Neuronal stem cell (in vitro differentiated cells): ENCODE measurements around the gene FAM236B.
"Not testable (repeated sequence)": the region's sequence is repeated elsewhere in the genome, so short reads cannot be mapped to it uniquely, and the experiment has no call there.

Experiments
- DNase-seq: peaks from one replicate; pipeline ENCODE4 v3.0.0-alpha.2; 2013; ENCODE audit warnings: low spot score
- H2AFZ ChIP-seq: one replicate; pipeline ENCODE4 v1.6.1; 2013; ENCODE audit warnings: mild to moderate bottlenecking, low read length, inconsistent platforms
- H2AK5ac ChIP-seq: 2 replicates; pipeline ENCODE4 v1.6.1; 2013; ENCODE audit warnings: low read depth, mild to moderate bottlenecking, inconsistent platforms, low read length, moderate library complexity, mixed read lengths
- H2BK120ac ChIP-seq: 2 replicates; pipeline ENCODE4 v1.6.1; 2013; ENCODE audit warnings: low read depth, mild to moderate bottlenecking, inconsistent platforms, low read length, moderate library complexity, mixed read lengths
- H2BK12ac ChIP-seq: one replicate; pipeline ENCODE4 v1.6.1; 2013; ENCODE audit warnings: low read length, inconsistent platforms
- H2BK15ac ChIP-seq: 2 replicates; pipeline ENCODE4 v1.6.1; 2013; ENCODE audit warnings: mild to moderate bottlenecking, low read length, inconsistent platforms, mixed read lengths
- H2BK5ac ChIP-seq: one replicate; pipeline ENCODE4 v1.6.1; 2013; ENCODE audit warnings: inconsistent platforms, mild to moderate bottlenecking, low read length, moderate library complexity
- H3K14ac ChIP-seq: one replicate; pipeline ENCODE4 v1.6.1; 2013; ENCODE audit warnings: low read length, inconsistent platforms
- H3K18ac ChIP-seq: 2 replicates; pipeline ENCODE4 v1.6.1; 2013; ENCODE audit warnings: low read length, inconsistent platforms
- H3K23ac ChIP-seq: 2 replicates; pipeline ENCODE4 v1.6.1; 2013; ENCODE audit warnings: low read depth, mild to moderate bottlenecking, mixed read lengths, low read length, inconsistent platforms; ENCODE audit not compliant: poor library complexity
- H3K27ac ChIP-seq: replicated peaks from 3 replicates; pipeline ENCODE4 v1.5.1; 2013; ENCODE audit warnings: low read length, inconsistent platforms
- H3K27me3 ChIP-seq, 3 experiments: 2 replicates each; pipeline ENCODE4 v1.6.1; 2013; ENCODE audit warnings: low read length in 3 of 3, mild to moderate bottlenecking in 2 of 3, inconsistent platforms in 1 of 3, low read depth in 1 of 3, mixed read lengths in 1 of 3, moderate library complexity in 1 of 3; ENCODE audit not compliant: control insufficient read depth in 3 of 3, insufficient read depth in 3 of 3
- H3K36me3 ChIP-seq, 2 donors: replicated peaks in 1 of 2; 2 replicates each; pipeline ENCODE4 v1.6.1; 2013; ENCODE audit warnings: low read length in 2 of 2; ENCODE audit not compliant: control insufficient read depth in 2 of 2, insufficient read depth in 2 of 2
- H3K4ac ChIP-seq: 2 replicates; pipeline ENCODE4 v1.6.1; 2013; ENCODE audit warnings: inconsistent platforms, mild to moderate bottlenecking, low read length, moderate library complexity
- H3K4me1 ChIP-seq, 2 donors: 1 replicate in 1 of 2; 2 replicates in 1 of 2; pipeline ENCODE4 v1.6.1; 2013; ENCODE audit warnings: low read length in 2 of 2, low read depth in 1 of 2; ENCODE audit not compliant: control insufficient read depth in 2 of 2, insufficient read depth in 1 of 2
- H3K4me2 ChIP-seq: one replicate; pipeline ENCODE4 v1.6.1; 2013; ENCODE audit warnings: mild to moderate bottlenecking, low read length, inconsistent platforms; ENCODE audit not compliant: insufficient read depth, poor library complexity, severe bottlenecking
- H3K4me3 ChIP-seq, 2 donors: 2 replicates each; pipeline ENCODE4 v1.5.1; 2013; ENCODE audit warnings: low read length in 2 of 2, mild to moderate bottlenecking in 2 of 2, inconsistent platforms in 1 of 2, moderate library complexity in 1 of 2
- H3K79me1 ChIP-seq: one replicate; pipeline ENCODE4 v1.6.1; 2013; ENCODE audit warnings: low read depth, mild to moderate bottlenecking, inconsistent platforms, low read length, moderate library complexity
- H3K9ac ChIP-seq: one replicate; pipeline ENCODE4 v1.6.1; 2013; ENCODE audit warnings: mild to moderate bottlenecking, low read depth, low read length, inconsistent platforms; ENCODE audit not compliant: poor library complexity
- H3K9me3 ChIP-seq, 2 donors: replicated peaks in 1 of 2; 2 replicates each; pipeline versions ENCODE3 to v1.6.1; 2013; ENCODE audit warnings: low read length in 2 of 2, mild to moderate bottlenecking in 2 of 2, inconsistent platforms in 1 of 2, low read depth in 1 of 2, mixed read lengths in 1 of 2, moderate library complexity in 1 of 2; ENCODE audit not compliant: control insufficient read depth in 2 of 2, insufficient read depth in 1 of 2
- H4K8ac ChIP-seq: one replicate; pipeline ENCODE4 v1.6.1; 2013; ENCODE audit warnings: low read depth, mild to moderate bottlenecking, inconsistent platforms, low read length, moderate library complexity
- H4K91ac ChIP-seq: one replicate; pipeline ENCODE4 v1.6.1; 2013; ENCODE audit warnings: low read length, low read depth, mild to moderate bottlenecking, inconsistent platforms; ENCODE audit not compliant: poor library complexity
- WGBS, 2 donors: extraction: QIAGEN DNeasy Blood & Tissue Kit; methylation state at CpG; one replicate each; pipeline ENCODE4 v1.1.7; 2013; ENCODE audit warnings: missing lambda C conversion rate in 2 of 2, mixed read lengths in 1 of 2; ENCODE audit not compliant: insufficient read length in 2 of 2, insufficient replicate concordance in 1 of 2; ENCODE audit errors: extremely low coverage in 2 of 2; 5-methylcytosine and 5-hydroxymethylcytosine counted together

The FAM236B gene

GRCh38 chrX:72777467-72777790 lies 5.0 kb downstream of the FAM236B start:
- WGBS, 2 donors = no CpG with 5 or more reads among the region's 15 CpGs
- DNase-seq, H3K79me1 ChIP-seq, H3K27me3 ChIP-seq, H3K18ac ChIP-seq, H3K4me1 ChIP-seq, H3K36me3 ChIP-seq, H3K4ac ChIP-seq, H2BK120ac ChIP-seq, H2BK15ac ChIP-seq, H3K23ac ChIP-seq, H2AFZ ChIP-seq, H3K9ac ChIP-seq, H2BK5ac ChIP-seq, H2AK5ac ChIP-seq, H3K14ac ChIP-seq, H4K8ac ChIP-seq, H3K27ac ChIP-seq, H4K91ac ChIP-seq, H2BK12ac ChIP-seq, H3K9me3 ChIP-seq, H3K4me2 ChIP-seq, H3K4me3 ChIP-seq: not testable (repeated sequence)

GRCh38 chrX:72776653-72777466 lies 5.6 kb downstream of the FAM236B start, which contains the start of gene DMRTC1B:
TSS of gene DMRTC1B (plus strand) at chrX:72776890. CDS start at chrX:72845136, 68,246 bp downstream.
- H2BK12ac ChIP-seq, H3K14ac ChIP-seq, H2AFZ ChIP-seq, DNase-seq, H2BK15ac ChIP-seq, H3K4me3 ChIP-seq, H3K4ac ChIP-seq, H3K23ac ChIP-seq, H4K91ac ChIP-seq, H3K18ac ChIP-seq, H3K27me3 ChIP-seq, H3K9ac ChIP-seq, H3K9me3 ChIP-seq, H4K8ac ChIP-seq, H3K27ac ChIP-seq, H2BK120ac ChIP-seq, H3K36me3 ChIP-seq, H2BK5ac ChIP-seq, H3K79me1 ChIP-seq, H3K4me1 ChIP-seq, H2AK5ac ChIP-seq, H3K4me2 ChIP-seq: not testable (repeated sequence)
- no CpG with 5 or more reads among the region's 44 CpGs for WGBS, 2 donors

- H3K27ac ChIP-seq, H3K36me3 ChIP-seq, H2BK120ac ChIP-seq, H3K18ac ChIP-seq, H3K23ac ChIP-seq, H4K8ac ChIP-seq, H3K79me1 ChIP-seq, H2AFZ ChIP-seq, H2BK5ac ChIP-seq, H2AK5ac ChIP-seq, H3K4ac ChIP-seq, H3K4me3 ChIP-seq, H3K4me2 ChIP-seq, H3K9ac ChIP-seq, H3K14ac ChIP-seq, H2BK15ac ChIP-seq, H3K4me1 ChIP-seq, H3K9me3 ChIP-seq, H4K91ac ChIP-seq, DNase-seq, H2BK12ac ChIP-seq, H3K27me3 ChIP-seq: not testable (repeated sequence)
- WGBS, 2 donors = no CpG with 5 or more reads among the region's 9 CpGs
Measured at GRCh38 chrX:72760454-72760853, 22.0 kb downstream of the FAM236B start.

GRCh38 chrX:72748545-72748944 lies 33.9 kb downstream of the FAM236B start:
- H3K4ac ChIP-seq, H3K9me3 ChIP-seq, H3K4me3 ChIP-seq, H2BK15ac ChIP-seq, H3K79me1 ChIP-seq, H3K9ac ChIP-seq, DNase-seq, H3K27ac ChIP-seq, H2BK12ac ChIP-seq, H3K23ac ChIP-seq, H3K14ac ChIP-seq, H3K18ac ChIP-seq, H3K4me2 ChIP-seq, H3K4me1 ChIP-seq, H2AK5ac ChIP-seq, H4K91ac ChIP-seq, H2BK120ac ChIP-seq, H2BK5ac ChIP-seq, H3K27me3 ChIP-seq, H4K8ac ChIP-seq, H3K36me3 ChIP-seq, H2AFZ ChIP-seq: not testable (repeated sequence)
- no CpG with 5 or more reads among the region's 3 CpGs for WGBS, 2 donors
